Keratinocyte (primary cell): ENCODE data around the gene CAPNS2. TPM values are rescaled to one million over a fixed set of nuclear protein-coding genes. Genes with fewer than 3 reads are reported as not detected.

Experiments
- DNase-seq: peaks from one replicate; pipeline ENCODE4 v3.0.0-alpha.2; 2011; ENCODE audit warnings: low read depth, missing footprints, low spot score
- FAIRE-seq: peaks from 2 replicates; lab custom pipeline; 2011; peaks lifted over from hg19 to GRCh38; lab: Jason Lieb, UNC
- H2AFZ ChIP-seq: 2 replicates; pipeline ENCODE4 v1.6.0; 2012; ENCODE audit warnings: low read length, control low read depth, inconsistent platforms; ENCODE audit not compliant: control insufficient read depth
- H3K27ac ChIP-seq: 2 replicates; pipeline ENCODE4 v1.5.1; 2011; ENCODE audit warnings: low read length; ENCODE audit not compliant: control insufficient read depth, insufficient read depth
- H3K27me3 ChIP-seq: 3 replicates; pipeline ENCODE4 v1.6.0; 2011; ENCODE audit warnings: low read length; ENCODE audit not compliant: control insufficient read depth, insufficient read depth; ENCODE audit errors: extremely low read depth
- H3K36me3 ChIP-seq, 2 experiments: 2 replicates in 1 of 2; 3 replicates in 1 of 2; pipeline ENCODE4 v1.5.1; 2011; ENCODE audit warnings: low read length in 2 of 2, mild to moderate bottlenecking in 1 of 2; ENCODE audit not compliant: control insufficient read depth in 2 of 2, insufficient read depth in 2 of 2; ENCODE audit errors: extremely low read depth in 1 of 2
- H3K4me1 ChIP-seq: 3 replicates; pipeline ENCODE4 v1.5.1; 2011; ENCODE audit warnings: low read length; ENCODE audit not compliant: control insufficient read depth, insufficient read depth; ENCODE audit errors: extremely low read depth
- H3K4me2 ChIP-seq: 3 replicates; pipeline ENCODE4 v1.6.0; 2011; ENCODE audit warnings: low read depth, low read length; ENCODE audit not compliant: control insufficient read depth, insufficient read depth; ENCODE audit errors: extremely low read depth
- H3K4me3 ChIP-seq, 3 experiments: fragments of 200-600 bp in 1 of 3; sonication (generic) in 1 of 3; 2 replicates in 2 of 3; 3 replicates in 1 of 3; pipeline ENCODE4 v1.5.1; 2011 to 2016; ENCODE audit warnings: low read length in 3 of 3, mild to moderate bottlenecking in 3 of 3, control low read depth in 2 of 3, inconsistent platforms in 1 of 3, low read depth in 1 of 3, mixed read lengths in 1 of 3, mixed run types in 1 of 3, moderate library complexity in 1 of 3; ENCODE audit not compliant: control insufficient read depth in 2 of 3, insufficient read depth in 2 of 3; ENCODE audit errors: extremely low read depth in 1 of 3
- H3K79me2 ChIP-seq: 2 replicates; pipeline ENCODE4 v1.6.0; 2012; ENCODE audit warnings: low read length; ENCODE audit not compliant: control insufficient read depth, insufficient read depth
- H3K9ac ChIP-seq: 3 replicates; pipeline ENCODE4 v1.6.0; 2011; ENCODE audit warnings: low read length; ENCODE audit not compliant: control insufficient read depth, insufficient read depth; ENCODE audit errors: extremely low read depth
- H3K9me1 ChIP-seq: 3 replicates; pipeline ENCODE4 v1.6.0; 2011; ENCODE audit warnings: low read length; ENCODE audit not compliant: control insufficient read depth, insufficient read depth; ENCODE audit errors: extremely low read depth
- H3K9me3 ChIP-seq: 2 replicates; pipeline ENCODE4 v1.5.1; 2012; ENCODE audit warnings: low read depth, low read length; ENCODE audit not compliant: control insufficient read depth
- H4K20me1 ChIP-seq: 3 replicates; pipeline ENCODE4 v1.6.0; 2011; ENCODE audit warnings: low read length; ENCODE audit not compliant: control insufficient read depth, insufficient read depth; ENCODE audit errors: extremely low read depth
- CTCF ChIP-seq, 3 experiments: IDR thresholded peaks in 1 of 3; conservative IDR thresholded peaks in 1 of 3; optimal IDR thresholded peaks in 1 of 3; 2 replicates in 2 of 3; 3 replicates in 1 of 3; pipeline versions ENCODE3 to v1.5.1; 2011; ENCODE audit warnings: low read length in 3 of 3, mild to moderate bottlenecking in 3 of 3, moderate library complexity in 2 of 3, control low read depth in 1 of 3, inconsistent platforms in 1 of 3; ENCODE audit not compliant: insufficient read depth in 2 of 3; ENCODE audit errors: extremely low read depth in 1 of 3
- EZH2 ChIP-seq: IDR thresholded peaks from one replicate; pipeline ENCODE4 v1.6.1; 2012; ENCODE audit warnings: inconsistent platforms, mild to moderate bottlenecking, low read length, moderate library complexity
- dilution Hi-C: fragments of 300-500 bp; cut with MboI; formaldehyde crosslinking; loops from one replicate; pipeline ENCODE4 v1.7.0; 2020; ENCODE audit warnings: low sequenced_read_pairs; ENCODE audit not compliant: extremely low pct_ligation_motif_present
- polyA plus RNA-seq, 5 experiments: library from polyadenylated mRNA; depleted of rRNA in 3 of 5; stranded (reverse) in 3 of 5; stranded (forward) in 1 of 5; unstranded in 1 of 5; fragments of >200 nt; gene quantifications; 1 replicate in 1 of 5; 2 replicates in 3 of 5; 3 replicates in 1 of 5; pipeline versions ENCODE4 v1.2.1 to v1.2.3, GENCODE V29; 2011 to 2012; ENCODE audit warnings: missing spikeins in 2 of 5, low read depth in 1 of 5, low replicate concordance in 1 of 5

The CAPNS2 gene
- polyA plus RNA-seq, 1 donor (not counting 4 experiments of a cell fraction or from before 2014, with no cell fraction given), result 70.5 TPM

GRCh38 chr16:55561319-55561848 is 5.1 kb upstream of the CAPNS2 start:
- no peak for TF ChIP-seq EZH2
- no peak for TF ChIP-seq CTCF (optimal IDR thresholded peaks at IDR 0.05 in 1 of 3, IDR thresholded peaks at IDR 0.05 in 1 of 3, conservative IDR thresholded peaks at IDR 0.05 in 1 of 3; ENCODE audit: extremely low read depth in 1 of 3, insufficient read depth in 2 of 3, low read length in 3 of 3)
- Histone ChIP-seq H3K27me3 (no peaks in the 10 kb centered on the region), H3K9me1 (no peaks in the 10 kb centered on the region), H2AFZ (no peak overlapping the region), H3K36me3 (peaks cover 0 to 4% of the 10 kb centered on the region in 2 experiments), H3K9ac (no peak overlapping the region), H3K4me2 (no peak overlapping the region), H3K9me3 (no peaks in the 10 kb centered on the region), H3K4me1 (peaks cover 26% of the 10 kb centered on the region), H4K20me1 (no peaks in the 10 kb centered on the region), H3K4me3 (no peak overlapping the region), H3K27ac (no peak overlapping the region), H3K79me2 (no peaks in the 10 kb centered on the region)
- no peak for DNase-seq
- no peak for FAIRE-seq
- dilution Hi-C loops, result no loop called here

- no peak overlapping the region for H3K9ac ChIP-seq
- H3K4me2 ChIP-seq, result no peak overlapping the region
- no peaks in the 10 kb centered on the region for H3K9me1 ChIP-seq
- H3K27ac ChIP-seq, result no peak overlapping the region
- FAIRE-seq (peak; percentile 52), DNase-seq (no peak)
- H3K27me3 ChIP-seq, result no peaks in the 10 kb centered on the region
- dilution Hi-C loops, result no loop called here
- no peaks in the 10 kb centered on the region for H4K20me1 ChIP-seq
- H3K36me3 ChIP-seq, result peaks cover 0 to 4% of the 10 kb centered on the region in 2 experiments
- no peak overlapping the region for H2AFZ ChIP-seq
- no peaks in the 10 kb centered on the region for H3K9me3 ChIP-seq
- TF ChIP-seq EZH2, result no peak
- no peak for TF ChIP-seq CTCF (optimal IDR thresholded peaks at IDR 0.05 in 1 of 3, IDR thresholded peaks at IDR 0.05 in 1 of 3, conservative IDR thresholded peaks at IDR 0.05 in 1 of 3; ENCODE audit: extremely low read depth in 1 of 3, insufficient read depth in 2 of 3, low read length in 3 of 3)
- peaks cover 23% of the 10 kb centered on the region for H3K4me1 ChIP-seq
- peaks cover 7% of the 10 kb centered on the region for H3K79me2 ChIP-seq
- no peak overlapping the region for H3K4me3 ChIP-seq
These were observed 3.5 kb upstream of the CAPNS2 start for GRCh38 chr16:55562936-55563335.
